ENCODE measurements around the gene AIMP1.

Gene AIMP1

GRCh38 chr4:106314960-106315359 is 1.4 kb upstream of the AIMP1 start:
- H3K4me3 ChIP-seq (replicated peaks; ENCODE audit: insufficient read depth, low read length): peak overlapping the region; percentile 94
- no peak for DNase-seq (ENCODE audit: low read depth in 1 of 2, low spot score in 1 of 2)
- TF ChIP-seq REST (IDR thresholded peaks at IDR 0.05; ENCODE audit: insufficient replicate concordance, low read depth) (no peak), GABPA (IDR thresholded peaks at IDR 0.05; ENCODE audit: low read depth) (no peak), SPI1 (IDR thresholded peaks at IDR 0.05; ENCODE audit: borderline replicate concordance, low read depth) (no peak), POLR2AphosphoS5 (IDR thresholded peaks at IDR 0.05; ENCODE audit: low read depth) (no peak)
- TF ChIP-seq, protein P1, sequence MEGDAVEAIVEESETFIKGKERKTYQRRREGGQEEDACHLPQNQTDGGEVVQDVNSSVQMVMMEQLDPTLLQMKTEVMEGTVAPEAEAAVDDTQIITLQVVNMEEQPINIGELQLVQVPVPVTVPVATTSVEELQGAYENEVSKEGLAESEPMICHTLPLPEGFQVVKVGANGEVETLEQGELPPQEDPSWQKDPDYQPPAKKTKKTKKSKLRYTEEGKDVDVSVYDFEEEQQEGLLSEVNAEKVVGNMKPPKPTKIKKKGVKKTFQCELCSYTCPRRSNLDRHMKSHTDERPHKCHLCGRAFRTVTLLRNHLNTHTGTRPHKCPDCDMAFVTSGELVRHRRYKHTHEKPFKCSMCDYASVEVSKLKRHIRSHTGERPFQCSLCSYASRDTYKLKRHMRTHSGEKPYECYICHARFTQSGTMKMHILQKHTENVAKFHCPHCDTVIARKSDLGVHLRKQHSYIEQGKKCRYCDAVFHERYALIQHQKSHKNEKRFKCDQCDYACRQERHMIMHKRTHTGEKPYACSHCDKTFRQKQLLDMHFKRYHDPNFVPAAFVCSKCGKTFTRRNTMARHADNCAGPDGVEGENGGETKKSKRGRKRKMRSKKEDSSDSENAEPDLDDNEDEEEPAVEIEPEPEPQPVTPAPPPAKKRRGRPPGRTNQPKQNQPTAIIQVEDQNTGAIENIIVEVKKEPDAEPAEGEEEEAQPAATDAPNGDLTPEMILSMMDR (IDR thresholded peaks at IDR 0.05; ENCODE audit: insufficient read depth, low read length): no peak
- H3K27ac ChIP-seq (replicated peaks): peak overlapping the region; percentile 100
- H3K27me3 ChIP-seq (ENCODE audit: insufficient read depth, poor library complexity, severe bottlenecking): no peaks in the 10 kb centered on the region

DNA sequence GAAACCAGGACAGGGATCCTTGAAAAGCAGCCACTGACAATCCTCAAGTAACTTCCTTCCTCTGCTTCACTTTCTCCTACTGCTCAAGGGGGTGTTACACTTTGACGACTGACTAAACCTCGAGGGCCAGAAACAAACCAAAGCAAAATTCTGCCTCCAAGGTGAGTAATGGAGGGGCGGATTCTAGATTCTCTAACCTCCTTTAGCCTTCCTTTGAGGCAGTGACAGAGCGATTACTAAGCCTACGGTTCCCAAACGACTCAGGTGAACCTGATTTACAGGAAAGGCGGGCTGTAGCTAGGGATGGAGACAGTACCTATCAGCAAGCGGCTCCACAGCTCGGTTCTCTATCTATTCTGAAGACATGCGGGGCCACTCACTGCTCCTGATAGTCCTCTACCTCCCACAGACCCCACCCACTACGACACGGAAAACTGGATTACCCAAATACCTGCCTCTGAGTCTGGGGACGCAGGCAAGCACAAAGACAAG is 828 bp upstream of the AIMP1 start:
- peak overlapping the region; percentile 94 for H3K4me3 ChIP-seq (replicated peaks; ENCODE audit: insufficient read depth, low read length)
- DNase-seq (ENCODE audit: low read depth in 1 of 2, low spot score in 1 of 2): peak in 1 of 2 experiments; percentile 39
- H3K27me3 ChIP-seq (ENCODE audit: insufficient read depth, poor library complexity, severe bottlenecking): no peaks in the 10 kb centered on the region
- TF ChIP-seq GABPA (IDR thresholded peaks at IDR 0.05; ENCODE audit: low read depth) (no peak), SPI1 (IDR thresholded peaks at IDR 0.05; ENCODE audit: borderline replicate concordance, low read depth) (peak; percentile 52; the same call in 1 of the 2 replicates), REST (IDR thresholded peaks at IDR 0.05; ENCODE audit: insufficient replicate concordance, low read depth) (no peak), POLR2AphosphoS5 (IDR thresholded peaks at IDR 0.05; ENCODE audit: low read depth) (no peak)
- TF ChIP-seq, protein P1 (IDR thresholded peaks at IDR 0.05; ENCODE audit: insufficient read depth, low read length): no peak
- peak overlapping the region; percentile 100 for H3K27ac ChIP-seq (replicated peaks)

GRCh38 chr4:106316773-106317409 is 541 bp downstream of the AIMP1 start:
- peak overlapping the region; percentile 100 for H3K27ac ChIP-seq (replicated peaks)
- peak overlapping the region; percentile 94 for H3K4me3 ChIP-seq (replicated peaks; ENCODE audit: insufficient read depth, low read length)
- DNase-seq (ENCODE audit: low read depth in 1 of 2, low spot score in 1 of 2): peak; percentile 6 to 52
- TF ChIP-seq GABPA (IDR thresholded peaks at IDR 0.05; ENCODE audit: low read depth) (no peak), SPI1 (IDR thresholded peaks at IDR 0.05; ENCODE audit: borderline replicate concordance, low read depth) (no peak; the same call in 1 of the 2 replicates), POLR2AphosphoS5 (IDR thresholded peaks at IDR 0.05; ENCODE audit: low read depth) (no peak), REST (IDR thresholded peaks at IDR 0.05; ENCODE audit: insufficient replicate concordance, low read depth) (no peak)
- TF ChIP-seq, protein P1 (IDR thresholded peaks at IDR 0.05; ENCODE audit: insufficient read depth, low read length): no peak
- H3K27me3 ChIP-seq (ENCODE audit: insufficient read depth, poor library complexity, severe bottlenecking): no peaks in the 10 kb centered on the region
